Natural killer cell (primary cell): ENCODE results near the gene RAB8A. TPM values are rescaled to one million over a fixed set of nuclear protein-coding genes. Genes with fewer than 3 reads are reported as not detected.

Experiments used
- ATAC-seq, 3 donors: fragments of 150-1000 bp in 2 of 3; fragments of 200-7000 bp in 1 of 3; cut with Tn5 transposase; 1 replicate in 1 of 3; 2 replicates in 2 of 3; pipeline ENCODE4 v1.10.0; 2021; ENCODE audit warnings: mild to moderate bottlenecking in 2 of 3, moderate library complexity in 2 of 3
- DNase-seq, 2 donors: peaks; one replicate each; pipeline versions ENCODE4 v3.0.0 to v3.0.0-alpha.2; 2013 to 2021; ENCODE audit warnings: mixed read lengths in 1 of 2
- H3K27ac ChIP-seq: one replicate; pipeline ENCODE4 v1.5.1; 2013; ENCODE audit warnings: mild to moderate bottlenecking, low read length
- H3K27me3 ChIP-seq: one replicate; pipeline ENCODE4 v1.6.1; 2013; ENCODE audit warnings: low read length; ENCODE audit not compliant: control insufficient read depth, insufficient read depth
- H3K36me3 ChIP-seq: one replicate; pipeline ENCODE4 v1.6.1; 2013; ENCODE audit warnings: low read length; ENCODE audit not compliant: control insufficient read depth, insufficient read depth
- H3K4me1 ChIP-seq: one replicate; pipeline ENCODE4 v1.6.1; 2013; ENCODE audit warnings: low read length; ENCODE audit not compliant: control insufficient read depth, insufficient read depth
- H3K4me3 ChIP-seq: one replicate; pipeline ENCODE4 v1.5.1; 2013; ENCODE audit warnings: low read length
- H3K9me3 ChIP-seq: one replicate; pipeline ENCODE4 v1.6.1; 2013; ENCODE audit warnings: low read length; ENCODE audit not compliant: control insufficient read depth, insufficient read depth
- H3K27ac Mint-ChIP-seq, 2 donors: one replicate each; pipeline ENCODE4 v1.8.0; 2022; ENCODE audit warnings: mild to moderate bottlenecking in 2 of 2, mixed read lengths in 2 of 2, moderate library complexity in 1 of 2
- H3K27me3 Mint-ChIP-seq, 2 donors: one replicate each; pipeline ENCODE4 v1.8.0; 2022; ENCODE audit warnings: low read depth in 2 of 2, mixed read lengths in 2 of 2
- H3K36me3 Mint-ChIP-seq: one replicate; pipeline ENCODE4 v1.8.0; 2022; ENCODE audit warnings: mixed read lengths
- H3K4me1 Mint-ChIP-seq, 2 donors: one replicate each; pipeline ENCODE4 v1.8.0; 2022; ENCODE audit warnings: mixed read lengths in 2 of 2
- H3K4me3 Mint-ChIP-seq: one replicate; pipeline ENCODE4 v1.8.0; 2022; ENCODE audit warnings: mild to moderate bottlenecking, moderate library complexity, mixed read lengths
- H3K9me3 Mint-ChIP-seq, 2 donors: one replicate each; pipeline ENCODE4 v1.8.0; 2022; ENCODE audit warnings: mixed read lengths in 2 of 2
- WGBS: methylation state at CpG from one replicate; pipeline ENCODE4 v1.1.7; 2013; ENCODE audit warnings: missing lambda C conversion rate; ENCODE audit not compliant: insufficient coverage; 5-methylcytosine and 5-hydroxymethylcytosine counted together
- intact Hi-C: fragments of 100-400 bp; cut with micrococcal nuclease; formaldehyde crosslinking; loops from one replicate; pipeline ENCODE4 v1.14.2; 2022
- total RNA-seq, 4 donors: library from RNA; stranded (reverse); fragments of 120-200 nt in 1 of 4; gene quantifications; one replicate each; pipeline versions ENCODE4 v1.2.3 to v1.2.4, GENCODE V29; 2013 to 2022
- TF ChIP-seq, protein P1 (sequence below): fragments of 200-600 bp; IDR thresholded peaks from one replicate; pipeline ENCODE4 v1.8.0; 2022; ENCODE audit warnings: antibody characterized with exemption

Gene RAB8A
- total RNA-seq, 3 donors from 2014 or later (not counting 1 experiment from before 2014, with no cell fraction given) = 137 to 161 (median 149) TPM

GRCh38 chr19:16071072-16071691 lies 40.5 kb upstream of the RAB8A start:
- H3K27ac ChIP-seq = peak overlapping the region; percentile 95
- WGBS = 95% methylated on average over 9 of the region's 9 CpGs
- no peak overlapping the region for H3K4me3 Mint-ChIP-seq
- no peaks in the 10 kb centered on the region for H3K27me3 ChIP-seq
- no peaks in the 10 kb centered on the region for H3K36me3 ChIP-seq
- intact Hi-C loops = loop anchor here (10.0 kb wide), 1 partner anchor 514 kb away; no protein-coding TSS in a partner anchor
- no peak overlapping the region for H3K4me3 ChIP-seq
- H3K27ac Mint-ChIP-seq = no peak overlapping the region
- no peak for DNase-seq
- peaks cover 17 to 32% of the 10 kb centered on the region in 2 donors for H3K4me1 Mint-ChIP-seq
- H3K9me3 ChIP-seq = no peaks in the 10 kb centered on the region
- H3K36me3 Mint-ChIP-seq = no peaks in the 10 kb centered on the region
- TF ChIP-seq, protein P1, sequence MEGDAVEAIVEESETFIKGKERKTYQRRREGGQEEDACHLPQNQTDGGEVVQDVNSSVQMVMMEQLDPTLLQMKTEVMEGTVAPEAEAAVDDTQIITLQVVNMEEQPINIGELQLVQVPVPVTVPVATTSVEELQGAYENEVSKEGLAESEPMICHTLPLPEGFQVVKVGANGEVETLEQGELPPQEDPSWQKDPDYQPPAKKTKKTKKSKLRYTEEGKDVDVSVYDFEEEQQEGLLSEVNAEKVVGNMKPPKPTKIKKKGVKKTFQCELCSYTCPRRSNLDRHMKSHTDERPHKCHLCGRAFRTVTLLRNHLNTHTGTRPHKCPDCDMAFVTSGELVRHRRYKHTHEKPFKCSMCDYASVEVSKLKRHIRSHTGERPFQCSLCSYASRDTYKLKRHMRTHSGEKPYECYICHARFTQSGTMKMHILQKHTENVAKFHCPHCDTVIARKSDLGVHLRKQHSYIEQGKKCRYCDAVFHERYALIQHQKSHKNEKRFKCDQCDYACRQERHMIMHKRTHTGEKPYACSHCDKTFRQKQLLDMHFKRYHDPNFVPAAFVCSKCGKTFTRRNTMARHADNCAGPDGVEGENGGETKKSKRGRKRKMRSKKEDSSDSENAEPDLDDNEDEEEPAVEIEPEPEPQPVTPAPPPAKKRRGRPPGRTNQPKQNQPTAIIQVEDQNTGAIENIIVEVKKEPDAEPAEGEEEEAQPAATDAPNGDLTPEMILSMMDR = no peak
- no peaks in the 10 kb centered on the region for H3K27me3 Mint-ChIP-seq
- H3K4me1 ChIP-seq = peaks cover 32% of the 10 kb centered on the region
- no peaks in the 10 kb centered on the region for H3K9me3 Mint-ChIP-seq
- ATAC-seq = no peak

GRCh38 chr19:16073481-16073880 lies 38.2 kb upstream of the RAB8A start:
- WGBS = 90% methylated on average over 7 of the region's 7 CpGs

DNA sequence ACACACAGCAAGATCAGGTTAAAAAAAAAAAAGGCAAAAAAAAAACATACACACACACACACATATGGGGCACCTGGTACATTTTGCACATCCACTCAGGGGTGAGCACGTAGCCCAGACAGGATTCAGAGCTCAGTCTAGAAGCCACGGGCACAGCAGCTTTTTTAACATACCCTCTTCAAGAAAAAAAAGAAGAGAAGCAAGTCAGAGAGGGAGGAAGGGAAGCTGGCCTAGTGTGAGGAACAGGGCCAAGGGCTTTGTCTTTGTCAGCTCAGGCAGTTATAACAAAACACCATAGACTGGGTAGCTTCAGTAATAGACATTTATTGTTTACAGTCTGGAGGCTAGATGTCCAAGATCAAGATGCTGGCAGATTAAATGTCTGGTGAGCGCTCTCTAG lies 37.7 kb upstream of the RAB8A start:
- Histone ChIP-seq H3K36me3 (no peaks in the 10 kb centered on the region), H3K4me3 (no peak overlapping the region), H3K4me1 (peaks cover 46% of the 10 kb centered on the region), H3K9me3 (no peaks in the 10 kb centered on the region), H3K27me3 (no peaks in the 10 kb centered on the region), H3K27ac (peak overlapping the region; percentile 14)
- WGBS = 89% methylated on average over 1 of the region's 3 CpGs
- ATAC-seq = no peak
- Mint-ChIP-seq H3K9me3 (no peaks in the 10 kb centered on the region), H3K36me3 (no peaks in the 10 kb centered on the region), H3K4me3 (peak overlapping the region; percentile 87), H3K27me3 (no peaks in the 10 kb centered on the region), H3K4me1 (peaks cover 27 to 39% of the 10 kb centered on the region in 2 donors), H3K27ac (peak overlapping the region; percentile 89 to 94)
- intact Hi-C loops = loop anchor here (10.0 kb wide), 1 partner anchor 511 kb away; no protein-coding TSS in a partner anchor
- TF ChIP-seq, protein P1 = no peak
- peak in 1 of 2 donors; percentile 65 for DNase-seq

More at GRCh38 chr19:16073481-16073880, 38.2 kb upstream of the RAB8A start:
- Histone ChIP-seq H3K4me1 (peaks cover 44% of the 10 kb centered on the region), H3K27ac (no peak overlapping the region), H3K9me3 (no peaks in the 10 kb centered on the region), H3K4me3 (no peak overlapping the region), H3K27me3 (no peaks in the 10 kb centered on the region), H3K36me3 (no peaks in the 10 kb centered on the region)
- Mint-ChIP-seq H3K27me3 (no peaks in the 10 kb centered on the region), H3K4me1 (peaks cover 22 to 34% of the 10 kb centered on the region in 2 donors), H3K4me3 (no peak overlapping the region), H3K36me3 (no peaks in the 10 kb centered on the region), H3K9me3 (no peaks in the 10 kb centered on the region), H3K27ac (peak overlapping the region; percentile 89 to 94)
- intact Hi-C loops = loop anchor here (10.0 kb wide), 1 partner anchor 511 kb away; no protein-coding TSS in a partner anchor
- TF ChIP-seq, protein P1 = no peak
- ATAC-seq = no peak
- no peak for DNase-seq
